GM12878 (cell line): ENCODE results near the gene CCNY. TPM values are rescaled to one million over a fixed set of nuclear protein-coding genes. Genes with fewer than 3 reads are reported as not detected.

Source experiments
- ATAC-seq: fragments of 200-7000 bp; cut with Tn5 transposase; 3 replicates; pipeline ENCODE4 v1.9.1; 2020; ENCODE audit warnings: mild to moderate bottlenecking, moderate library complexity
- BruUV-seq: library from RNA; stranded (reverse); fragments of 400-500 nt; replicated peaks from 2 replicates; lab custom pipeline; 2021; lab: Mats Ljungman, UMichigan
- CTCF ChIA-PET: fragments of 300-600 bp; sonication (Branson Sonifier 250); formaldehyde crosslinking; extraction: SDS; loops from one replicate; lab custom pipeline; 2021; ENCODE audit warnings: inconsistent platforms; lab: Yijun Ruan, JAX
- POLR2A ChIA-PET: fragments of 350-600 bp; formaldehyde crosslinking; extraction: SDS; loops from one replicate; lab custom pipeline; 2021; ENCODE audit warnings: inconsistent platforms; lab: Charles Lee
- RAD21 ChIA-PET: fragments of 300-600 bp; sonication (Branson Sonifier 250); formaldehyde crosslinking; loops from one replicate; lab custom pipeline; 2023; ENCODE audit warnings: antibody characterized with exemption; ENCODE audit not compliant: unreplicated experiment; lab: Charles Lee
- SMC1A ChIA-PET: fragments of 300-600 bp; sonication (Branson Sonifier 250); formaldehyde crosslinking; loops from one replicate; lab custom pipeline; 2023; ENCODE audit not compliant: unreplicated experiment, uncharacterized antibody; lab: Charles Lee
- DNase-seq: peaks from one replicate; pipeline ENCODE4 v3.0.0-alpha.2; 2011; ENCODE audit warnings: low read depth, low spot score
- FAIRE-seq: peaks from 3 replicates; lab custom pipeline; 2011; peaks lifted over from hg19 to GRCh38; lab: Jason Lieb, UNC
- H2AFZ ChIP-seq: 2 replicates; pipeline ENCODE4 v1.6.0; 2011; ENCODE audit warnings: low read depth, low read length, control low read depth; ENCODE audit not compliant: control insufficient read depth
- H3K27ac ChIP-seq: 2 replicates; pipeline ENCODE4 v1.5.1; 2011; ENCODE audit warnings: control low read depth; ENCODE audit not compliant: control insufficient read depth, insufficient read depth
- H3K27me3 ChIP-seq, 2 experiments: replicated peaks in 1 of 2; 2 replicates each; pipeline versions ENCODE4 v1.6.0 to v1.6.1; 2011; ENCODE audit warnings: low read length in 1 of 2; ENCODE audit not compliant: control insufficient read depth in 2 of 2, insufficient read depth in 2 of 2
- H3K36me3 ChIP-seq, 2 experiments: 2 replicates each; pipeline ENCODE4 v1.5.1; 2011; ENCODE audit warnings: low read length in 1 of 2; ENCODE audit not compliant: control insufficient read depth in 2 of 2, insufficient read depth in 2 of 2
- H3K4me1 ChIP-seq: 2 replicates; pipeline ENCODE4 v1.6.1; 2011; ENCODE audit warnings: mild to moderate bottlenecking, low read length, moderate library complexity, mixed read lengths; ENCODE audit not compliant: control insufficient read depth, insufficient read depth
- H3K4me2 ChIP-seq: 2 replicates; pipeline ENCODE4 v1.6.0; 2011; ENCODE audit warnings: control low read depth; ENCODE audit not compliant: control insufficient read depth, insufficient read depth
- H3K4me3 ChIP-seq: fragments of 200-600 bp; sonication (generic); 2 replicates; pipeline ENCODE4 v1.5.1; 2016
- H3K79me2 ChIP-seq: 2 replicates; pipeline ENCODE4 v1.6.0; 2011; ENCODE audit warnings: low read length; ENCODE audit not compliant: control insufficient read depth, insufficient read depth
- H3K9ac ChIP-seq: 2 replicates; pipeline ENCODE4 v1.8.0; 2011; ENCODE audit warnings: low read length, control low read depth, mixed read lengths; ENCODE audit not compliant: control insufficient read depth, insufficient read depth
- H3K9me3 ChIP-seq: replicated peaks from 3 replicates; pipeline ENCODE4 v1.5.1; 2011; ENCODE audit warnings: mild to moderate bottlenecking, low read length; ENCODE audit not compliant: control insufficient read depth, insufficient read depth
- H4K20me1 ChIP-seq: 2 replicates; pipeline ENCODE4 v1.6.0; 2011; ENCODE audit not compliant: control insufficient read depth, insufficient read depth
- ATF2 ChIP-seq: IDR thresholded peaks from 2 replicates; pipeline ENCODE4 v1.6.1; 2012; ENCODE audit warnings: low read length, inconsistent platforms
- BCLAF1 ChIP-seq: fragments of 450-650 bp; IDR thresholded peaks from 2 replicates; pipeline ENCODE4 v1.6.1; 2017; ENCODE audit warnings: antibody characterized with exemption, mild to moderate bottlenecking, moderate library complexity
- HDGF ChIP-seq: fragments of 450-650 bp; IDR thresholded peaks from 2 replicates; pipeline ENCODE4 v1.6.1; 2016; ENCODE audit warnings: antibody characterized with exemption
- LARP7 ChIP-seq: fragments of 450-650 bp; IDR thresholded peaks from 2 replicates; pipeline ENCODE4 v1.6.1; 2017; ENCODE audit warnings: mild to moderate bottlenecking
- NFIC ChIP-seq: IDR thresholded peaks from 2 replicates; pipeline ENCODE4 v1.6.1; 2012; ENCODE audit warnings: low read depth, mild to moderate bottlenecking, inconsistent platforms, low read length, moderate library complexity
- TCF12 ChIP-seq: IDR thresholded peaks from 2 replicates; pipeline ENCODE4 v1.6.1; 2011; ENCODE audit warnings: low read depth, mild to moderate bottlenecking, low read length
- WGBS: methylation state at CpG from one replicate; pipeline ENCODE4 v1.1.6; 2016; ENCODE audit warnings: low lambda C conversion rate; ENCODE audit not compliant: insufficient replicate concordance, insufficient coverage; ENCODE audit errors: missing lambda C conversion rate; 5-methylcytosine and 5-hydroxymethylcytosine counted together
- in situ Hi-C: fragments of 300-500 bp; cut with MboI; formaldehyde crosslinking; loops from 9 replicates; pipeline ENCODE4 v1.14.3; 2018; ENCODE audit warnings: mixed read lengths
- intact Hi-C: fragments of 100-400 bp; cut with micrococcal nuclease; formaldehyde crosslinking; loops from one replicate; pipeline ENCODE4 v1.14.2; 2022; ENCODE audit not compliant: unreplicated experiment
- polyA plus RNA-seq, 11 experiments: library from polyadenylated mRNA; depleted of rRNA in 4 of 11; unstranded in 6 of 11; stranded (reverse) in 5 of 11; fragments of >200 nt; fragmentation: Nextera tagmentation in 4 of 11; fragmentation: Illumina TruSeq in 1 of 11; extraction: Ambion mirVana in 4 of 11; extraction: Trizol in 1 of 11; gene quantifications; 1 replicate in 1 of 11; 2 replicates in 10 of 11; pipeline versions ENCODE4 v1.2.1 to v1.2.3, GENCODE V29; 2011 to 2016; ENCODE audit warnings: inconsistent platforms in 2 of 11, missing spikeins in 2 of 11, low read depth in 1 of 11
- total RNA-seq, 4 experiments: library from RNA; depleted of rRNA in 3 of 4; stranded (reverse); fragments of >200 nt in 3 of 4; fragmentation: Illumina TruSeq in 1 of 4; extraction: Trizol in 1 of 4; gene quantifications; 2 replicates each; pipeline versions ENCODE4 v1.2.1 to v1.2.3, GENCODE V29; 2013 to 2021

The CCNY gene
- total and polyA plus RNA-seq, 10 of the 15 experiments (the other 5 are each of a cell fraction or from before 2014, with no cell fraction given): 3.6 to 50.0 (median 26.1) TPM

- Histone ChIP-seq H3K27me3 (no peaks in the 10 kb centered on the region), H3K9me3 (no peaks in the 10 kb centered on the region), H3K9ac (no peak overlapping the region), H3K27ac (no peak overlapping the region), H3K4me1 (peaks cover 11% of the 10 kb centered on the region), H3K79me2 (peaks cover 26% of the 10 kb centered on the region), H2AFZ (no peak overlapping the region), H3K4me2 (no peak overlapping the region), H3K4me3 (no peak overlapping the region), H3K36me3 (no peaks in the 10 kb centered on the region), H4K20me1 (no peaks in the 10 kb centered on the region)
- 51% methylated on average over 3 of the region's 3 CpGs for WGBS
- ATAC-seq: no peak
- POLR2A ChIA-PET: no interaction called here
- SMC1A ChIA-PET: interaction anchor here (1.2 to 1.7 kb wide), 2 partner anchors 20 to 24 kb away, joined by 3 to 4 read pairs; no protein-coding TSS in a partner anchor
- RAD21 ChIA-PET: no interaction called here
- in situ Hi-C loops (no loop called here), intact Hi-C loops (no loop called here)
- no TSS peak for BruUV-seq
- TF ChIP-seq LARP7 (no peak), TCF12 (no peak), HDGF (no peak), BCLAF1 (no peak), ATF2 (no peak), NFIC (no peak)
- CTCF ChIA-PET: no interaction called here
- DNase-seq: no peak
- no peak for FAIRE-seq
Measured at GRCh38 chr10:35371731-35372130, 35.4 kb downstream of the CCNY start.
